ENCODE results near the gene THAP10.

THAP10 gene

GRCh38 chr15:70853973-70854665 is 38.1 kb downstream of the THAP10 start, which contains the start of gene LARP6:
TSS of gene LARP6 (minus strand) at chr15:70854157. CDS start at chr15:70854088, 69 bp downstream.
- no peak for DNase-seq (ENCODE audit: low spot score)

GRCh38 chr15:70853318-70853972 is 38.8 kb downstream of the THAP10 start:
- no peak for DNase-seq (ENCODE audit: low spot score)

GRCh38 chr15:70852501-70853317 is 39.5 kb downstream of the THAP10 start:
- no peak for DNase-seq (ENCODE audit: low spot score)

- DNase-seq (ENCODE audit: low spot score) = no peak
These were observed 40.3 kb downstream of the THAP10 start for GRCh38 chr15:70851889-70852288.

- DNase-seq (ENCODE audit: low spot score) = no peak
These were observed 46.5 kb downstream of the THAP10 start for GRCh38 chr15:70845602-70846360.

- DNase-seq (ENCODE audit: low spot score) = no peak
These were observed 54.8 kb downstream of the THAP10 start for GRCh38 chr15:70837476-70837875.

- DNase-seq (ENCODE audit: low spot score) = no peak
These were observed 56.4 kb downstream of the THAP10 start for GRCh38 chr15:70835841-70836240.

- no peak for DNase-seq (ENCODE audit: low spot score)
These were observed 56.8 kb downstream of the THAP10 start for GRCh38 chr15:70835415-70835814.

- DNase-seq (ENCODE audit: low spot score) = no peak
These were observed 57.2 kb downstream of the THAP10 start for GRCh38 chr15:70834999-70835398.

GRCh38 chr15:70833861-70834765 is 58.1 kb downstream of the THAP10 start:
- no peak for DNase-seq (ENCODE audit: low spot score)

GRCh38 chr15:70833422-70833821 is 58.8 kb downstream of the THAP10 start:
- DNase-seq (ENCODE audit: low spot score) = no peak

GRCh38 chr15:70832176-70832575 is 60.1 kb downstream of the THAP10 start:
- DNase-seq (ENCODE audit: low spot score) = no peak
